NB4 (cell line): Measurements from ENCODE around the gene XPO4.

Experiments used
- CTCF ChIP-seq: IDR thresholded peaks from one replicate; pipeline ENCODE4 v1.5.1; 2012; ENCODE audit warnings: low read depth, low read length
- MAX ChIP-seq: IDR thresholded peaks from 2 replicates; pipeline ENCODE4 v1.6.1; 2011; ENCODE audit warnings: low read depth, low read length
- MYC ChIP-seq: IDR thresholded peaks from 2 replicates; pipeline ENCODE4 v1.6.1; 2011; ENCODE audit warnings: low read depth, low read length
- POLR2A ChIP-seq: IDR thresholded peaks from 2 replicates; pipeline ENCODE4 v1.6.1; 2011; ENCODE audit warnings: mild to moderate bottlenecking; ENCODE audit not compliant: insufficient read length; ENCODE audit errors: extremely low read depth

GRCh38 chr13:20902438-20903163, at the start of gene XPO4:
- no peak for TF ChIP-seq CTCF
- TF ChIP-seq POLR2A, result peak; percentile 86
- TF ChIP-seq MAX, result peak; percentile 63; the same call in 1 of the 2 replicates
- peak; percentile 91 for TF ChIP-seq MYC
